Stimulated activated CD8-positive, alpha-beta memory T cell treated with anti-CD3 and anti-CD28 coated beads, Interleukin-12 subunit alpha, Interleukin-12 subunit beta, amount 100 ng/mL, for 4 hours (primary cell): ENCODE data around the gene FDX2.
A peak's percentile ranks its signal among the peaks of the same experiment; 100 is the strongest.
"Not testable (repeated sequence)": the region's sequence is repeated elsewhere in the genome, so short reads cannot be mapped to it uniquely, and the experiment has no call there.

Source experiments
- DNase-seq: peaks from one replicate; pipeline ENCODE4 v3.0.0-alpha.2; 2020; ENCODE audit warnings: low read depth

The FDX2 gene

DNA sequence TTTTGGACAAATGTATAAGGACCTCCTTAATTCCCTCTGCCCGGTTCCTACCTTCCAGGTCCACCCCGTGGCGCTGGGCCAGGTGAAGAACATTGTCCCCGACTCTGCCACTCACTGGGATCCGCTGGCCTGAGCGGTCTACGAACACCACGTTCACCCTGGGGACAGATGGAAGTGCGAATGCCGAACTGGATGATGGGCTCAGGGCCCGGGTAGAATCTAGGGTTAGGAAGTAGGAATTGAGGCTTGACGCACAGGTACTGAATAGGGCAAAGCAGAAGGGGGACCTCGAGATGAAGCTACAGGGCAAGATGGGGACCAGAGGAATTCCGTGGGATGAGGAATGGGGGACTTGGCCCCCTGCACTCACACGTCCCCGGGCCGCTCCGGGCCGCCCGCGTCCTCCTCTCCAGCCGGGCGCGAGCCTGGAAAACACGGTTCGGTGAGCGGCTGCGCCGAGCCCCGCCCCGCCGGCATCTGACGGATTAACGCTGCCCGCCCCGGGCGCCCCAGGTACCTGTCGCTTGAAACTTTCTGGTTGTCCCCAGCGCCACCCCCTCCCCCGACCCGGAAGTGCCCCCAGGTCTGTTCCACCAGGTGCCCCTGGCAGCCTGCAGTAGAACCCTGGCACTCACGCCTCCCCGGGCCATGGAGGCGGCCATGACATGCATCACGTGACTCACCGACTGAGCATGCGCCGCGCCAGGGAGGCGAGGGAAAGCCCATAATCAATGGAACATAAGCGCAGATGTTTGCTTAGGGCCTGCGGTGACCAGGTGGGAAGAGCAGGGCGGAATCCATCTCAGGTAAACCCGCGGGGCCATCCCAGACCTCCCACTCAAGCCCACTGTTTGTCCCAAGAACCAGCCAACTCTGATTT lies at the start of gene FDX2:
Gene FDX2 (minus strand): TSS at position 681 of the 880 bp plus-strand sequence. CDS start 19 bp downstream, at position 662.
- peak; percentile 85 for DNase-seq

DNA sequence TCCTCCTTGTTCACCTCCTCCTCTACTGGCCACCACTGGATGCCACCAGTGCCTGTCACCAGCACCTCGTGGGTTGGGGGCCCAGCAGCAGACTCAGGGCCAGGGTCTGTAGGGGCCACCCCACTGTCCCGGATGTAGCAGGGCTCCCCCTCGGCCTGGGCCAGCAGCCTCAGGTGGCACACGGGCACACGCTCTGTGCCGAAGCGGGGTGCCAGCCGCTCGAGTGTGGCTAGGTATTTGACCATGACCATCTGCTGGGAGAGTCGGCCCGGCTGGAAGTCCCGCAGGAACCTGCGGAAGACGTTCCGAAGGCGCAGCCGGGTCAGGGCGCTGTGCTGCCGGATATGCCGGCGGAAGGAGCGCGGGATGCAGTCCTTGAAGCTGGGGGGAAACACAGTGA lies 49.7 kb upstream of the FDX2 start:
- DNase-seq = no peak

GRCh38 chr19:10364644-10365043 lies 48.8 kb upstream of the FDX2 start:
- no peak for DNase-seq

DNA sequence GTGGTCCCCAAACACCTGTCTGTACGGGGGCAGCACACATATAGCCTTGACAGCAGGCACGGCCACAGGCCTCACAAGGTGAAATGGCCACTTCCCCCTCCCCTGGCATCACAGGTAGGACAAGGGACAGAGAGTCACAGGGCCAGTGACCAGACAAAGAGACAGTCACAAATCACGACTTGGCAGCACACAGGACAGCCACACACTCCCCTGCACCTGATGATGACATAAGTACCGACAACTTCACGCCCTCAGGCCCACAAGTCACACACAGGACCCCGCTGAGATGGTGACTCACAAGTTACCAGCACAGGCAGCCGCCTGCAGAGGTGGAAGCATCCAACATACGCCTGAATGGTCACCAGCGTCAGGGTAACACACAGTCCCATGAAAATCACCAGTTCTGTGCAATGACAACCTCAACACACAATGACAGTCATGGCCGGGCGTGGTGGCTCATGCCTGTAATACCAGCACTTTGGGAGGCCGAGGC lies 48.0 kb upstream of the FDX2 start:
- no peak for DNase-seq

- no peak for DNase-seq
Measured at GRCh38 chr19:10362259-10362658, 46.4 kb upstream of the FDX2 start.

DNA sequence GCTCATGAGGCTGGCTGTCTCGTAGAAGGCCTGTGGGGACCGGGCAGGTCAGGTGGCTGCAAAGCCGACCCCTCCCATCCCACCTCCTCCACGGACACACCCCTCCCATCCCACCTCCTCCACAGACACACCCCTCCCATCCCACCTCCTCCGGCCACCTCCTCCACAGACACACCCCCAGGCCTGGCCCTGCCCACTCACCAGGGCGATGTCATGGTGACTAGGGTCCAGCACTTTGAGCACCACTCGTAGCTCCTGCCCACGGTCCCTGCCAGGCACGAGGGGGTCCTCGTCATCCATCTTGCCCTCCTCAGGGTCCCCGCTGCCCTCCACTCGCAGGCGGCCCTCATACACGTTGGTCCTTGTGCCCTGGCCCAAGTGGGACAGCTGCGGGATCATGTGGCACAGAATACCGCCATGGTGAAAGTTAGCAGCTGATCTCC lies 45.8 kb upstream of the FDX2 start:
- DNase-seq = no peak

- DNase-seq = no peak
Measured at GRCh38 chr19:10356431-10356830, 40.6 kb upstream of the FDX2 start.

- DNase-seq = no peak
Measured at GRCh38 chr19:10353793-10354391, 38.1 kb upstream of the FDX2 start.

DNA sequence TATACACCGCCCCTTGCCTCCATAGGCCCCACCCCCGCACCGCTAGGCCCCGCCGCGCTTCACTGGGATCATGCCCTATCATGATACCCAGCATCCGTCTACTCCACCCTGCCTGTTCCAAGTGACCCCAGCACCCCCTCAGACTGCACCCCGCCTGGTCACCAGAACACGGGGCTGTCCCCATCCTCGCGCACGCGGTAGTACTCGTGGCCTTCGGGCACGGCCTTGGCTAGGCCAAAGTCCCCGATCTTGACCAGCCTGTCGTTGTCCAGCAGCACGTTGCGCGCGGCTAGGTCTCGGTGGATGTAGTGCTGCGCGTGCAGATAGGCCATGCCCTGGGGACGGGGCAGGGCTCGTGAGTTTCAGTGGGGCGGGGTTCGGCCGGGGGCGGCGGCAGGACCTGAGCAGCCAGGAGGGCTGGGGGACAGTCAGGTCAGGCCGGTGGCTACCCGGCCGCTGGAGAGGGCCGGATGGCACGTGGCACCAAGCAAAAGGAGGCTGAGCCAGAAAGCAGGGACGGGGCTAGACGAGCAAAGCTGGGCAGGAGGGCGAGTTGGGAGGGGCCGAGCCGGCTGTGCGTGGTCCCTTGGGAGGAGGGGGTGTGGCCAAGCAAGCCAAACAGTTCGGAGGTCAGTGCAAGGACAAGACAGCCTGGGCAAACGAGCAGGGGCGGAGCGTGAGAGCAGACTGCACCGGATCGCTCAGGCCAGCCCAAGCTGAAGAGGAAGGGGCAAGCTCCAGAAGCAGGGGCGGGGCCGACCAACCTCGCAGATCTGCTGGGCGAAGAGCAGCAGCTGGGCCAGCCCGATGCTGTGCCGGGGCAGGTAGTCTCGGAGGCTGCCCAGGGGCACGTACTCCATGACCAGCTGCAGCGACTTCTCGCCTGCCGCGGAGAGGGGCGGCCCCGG lies 37.2 kb upstream of the FDX2 start:
- no peak for DNase-seq

DNA sequence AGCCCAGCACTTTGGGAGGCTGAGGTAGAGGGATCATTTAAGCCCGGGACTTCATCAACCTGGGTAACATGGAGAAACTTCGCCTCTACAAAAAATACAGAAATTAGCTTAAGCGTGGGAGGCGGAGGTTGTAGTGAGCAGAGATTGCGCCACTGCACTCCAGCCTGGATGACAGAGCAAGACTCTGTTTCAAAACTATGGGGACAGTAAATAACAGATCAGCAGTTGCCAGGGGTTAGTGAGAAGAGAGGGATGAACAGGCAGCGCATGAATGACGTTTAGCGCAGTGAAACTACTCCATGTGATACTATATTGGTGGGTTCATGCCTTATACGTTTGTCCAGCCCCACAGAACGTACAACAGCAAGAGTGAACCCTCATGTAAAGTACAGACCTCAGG lies 30.7 kb upstream of the FDX2 start:
- DNase-seq = no peak

GRCh38 chr19:10344780-10345179 lies 29.0 kb upstream of the FDX2 start:
- no peak for DNase-seq

- no peak for DNase-seq
Measured at GRCh38 chr19:10343495-10343894, 27.7 kb upstream of the FDX2 start.

DNA sequence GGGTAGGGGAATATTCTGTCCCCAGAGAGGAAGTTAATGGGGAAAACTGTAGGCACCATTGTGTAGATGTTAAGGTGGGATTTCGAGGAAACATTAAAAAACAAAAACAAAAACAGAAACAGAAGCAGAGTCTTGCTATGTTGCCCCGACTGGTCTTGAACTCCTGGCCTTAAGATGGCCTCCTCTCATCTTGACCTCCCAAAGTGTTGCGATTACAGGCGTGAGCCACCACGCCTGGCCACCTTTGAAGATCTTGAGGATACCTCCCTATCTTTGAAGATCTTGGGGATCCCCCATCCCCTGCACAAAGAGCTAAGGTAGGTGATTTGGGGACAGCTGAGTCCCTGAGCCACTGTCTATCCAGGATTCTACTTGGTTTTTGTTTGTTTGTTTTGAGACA lies 24.2 kb upstream of the FDX2 start:
- DNase-seq = no peak

GRCh38 chr19:10339380-10339960 lies 23.7 kb upstream of the FDX2 start, which contains the start of gene ICAM3:
TSS of gene ICAM3 (minus strand) at chr19:10339624. CDS start at chr19:10339614, 10 bp downstream.
- DNase-seq = peak; percentile 44

DNA sequence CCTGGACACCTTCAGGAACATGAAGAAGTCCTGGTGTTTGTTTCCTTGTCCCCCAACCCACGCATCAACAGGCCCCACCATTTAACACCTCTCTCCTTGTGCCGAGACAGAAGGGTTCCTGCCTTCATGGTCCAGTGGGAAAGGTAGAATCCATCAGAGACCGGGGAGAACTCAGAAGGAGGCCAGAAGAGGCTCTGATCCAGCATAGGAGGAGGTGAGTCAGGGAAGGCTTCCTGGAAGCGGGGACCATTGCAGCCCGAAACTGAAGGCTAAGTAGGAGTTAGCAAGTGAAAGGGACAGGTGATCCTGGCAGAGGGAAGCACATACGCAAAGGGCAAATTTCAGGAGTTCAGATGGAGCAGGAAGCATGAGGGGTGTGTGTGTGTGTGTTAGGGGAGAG lies 23.1 kb upstream of the FDX2 start:
- no peak for DNase-seq

- DNase-seq = not testable (repeated sequence)
Measured at GRCh38 chr19:10336725-10337124, 20.9 kb upstream of the FDX2 start.

DNA sequence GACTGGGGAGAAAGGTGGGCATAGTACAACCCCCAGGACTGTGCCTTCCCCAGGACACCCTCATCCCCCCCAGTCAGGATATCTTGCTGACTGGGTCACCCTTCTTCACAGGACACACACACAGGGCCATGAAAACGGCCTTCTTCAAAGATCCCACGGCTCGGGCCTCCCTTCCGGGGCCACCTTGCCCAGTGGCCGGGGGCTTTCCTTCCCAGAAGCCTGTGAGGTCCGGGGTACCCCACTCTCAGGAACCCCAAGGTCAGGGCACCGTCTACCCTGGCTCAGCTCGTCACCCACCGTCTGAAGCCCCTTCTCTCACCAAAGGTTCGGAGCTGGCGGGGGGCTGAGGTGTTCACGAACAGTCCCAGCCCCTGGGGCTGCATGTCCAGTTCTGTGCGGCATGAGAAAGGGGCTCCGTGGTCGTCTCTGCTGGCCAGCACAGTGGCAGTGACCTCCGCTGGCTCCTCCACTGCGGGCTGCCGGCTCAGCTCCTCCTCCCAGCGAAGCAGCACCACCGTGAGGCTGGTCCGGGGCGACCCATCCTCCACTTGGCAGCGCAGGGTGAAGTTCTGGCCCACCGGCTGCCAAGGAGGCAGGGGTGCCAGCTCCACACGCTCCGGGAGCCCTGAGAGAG lies 19.7 kb upstream of the FDX2 start:
- DNase-seq = no peak

DNA sequence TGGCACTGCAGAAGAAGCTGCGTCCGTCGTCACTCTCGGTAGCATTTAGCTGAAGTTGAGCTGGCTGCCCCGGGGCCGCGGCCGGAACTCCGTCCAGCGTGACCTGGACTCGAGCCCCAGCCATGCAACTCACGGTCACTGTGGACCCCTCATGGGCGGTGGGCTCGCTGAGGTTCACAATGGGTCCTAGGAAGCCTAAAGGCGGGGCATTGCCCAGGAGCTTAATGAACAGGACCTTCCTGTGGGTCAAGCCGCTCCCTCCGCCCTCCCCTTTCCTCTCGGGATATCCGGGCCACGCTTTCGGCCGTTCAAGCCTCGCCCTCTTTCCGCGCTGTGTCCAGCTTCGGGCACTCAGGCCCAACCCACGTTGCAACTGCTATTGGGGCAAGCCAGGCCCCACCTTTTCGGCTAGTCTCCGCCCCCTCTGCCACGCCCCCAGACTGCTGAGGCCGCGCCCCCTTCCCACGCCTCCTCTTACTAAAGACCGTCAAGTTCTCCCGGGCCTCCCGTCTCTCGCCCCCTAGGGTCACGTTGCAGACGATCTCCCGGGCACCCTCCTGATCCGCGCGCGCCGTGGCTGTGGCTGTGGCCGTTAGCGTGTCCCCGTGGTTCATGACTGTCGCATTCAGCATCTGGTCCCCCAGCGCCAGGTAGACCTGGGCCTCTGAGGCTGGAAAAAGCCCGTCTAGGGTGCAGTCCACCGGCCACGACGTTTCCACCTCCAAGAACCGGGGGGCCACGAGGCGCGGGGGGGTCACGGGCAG lies 19.0 kb upstream of the FDX2 start:
- DNase-seq = no peak

DNA sequence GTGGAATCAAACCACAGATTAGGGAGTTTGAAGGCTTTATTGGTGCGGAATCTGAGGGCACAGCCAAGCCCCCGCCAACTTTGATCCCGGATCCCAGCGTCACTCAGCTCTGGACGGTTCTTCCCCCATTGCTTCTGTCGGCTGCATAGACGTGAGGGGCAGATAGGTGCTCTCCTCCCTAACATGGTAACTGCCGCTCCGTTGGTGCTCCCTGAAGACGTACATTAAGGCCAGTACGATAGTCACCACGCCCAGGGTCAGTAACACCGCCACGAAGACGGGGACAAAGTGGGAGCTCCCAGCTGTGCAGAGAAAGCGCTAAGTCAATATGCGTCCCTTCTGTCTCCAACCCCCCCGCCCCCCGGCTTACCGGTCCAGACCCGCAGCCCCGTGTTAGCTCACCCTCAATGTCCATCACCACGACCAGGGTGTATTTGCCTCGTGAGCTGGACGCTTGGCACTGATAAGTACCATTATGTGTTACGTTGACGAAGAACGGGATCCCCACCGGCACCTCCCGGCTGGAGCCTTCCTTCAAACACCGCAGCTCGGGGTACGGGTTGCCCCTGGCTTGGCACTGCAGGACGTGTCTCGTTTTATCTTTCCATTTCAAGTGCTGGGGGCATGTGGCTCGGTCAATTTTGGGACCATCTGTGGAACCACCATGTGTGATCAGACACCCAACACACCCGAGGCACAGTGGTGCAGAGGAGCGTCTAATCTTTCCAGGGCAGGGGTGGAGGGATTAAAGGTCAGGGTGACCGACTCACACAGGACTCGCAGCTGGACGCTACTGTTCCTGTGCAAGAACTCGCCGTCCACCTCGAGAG lies 18.2 kb upstream of the FDX2 start:
- no peak for DNase-seq
